ENCODE measurements around the gene ANKRD40. TPM values are rescaled to one million over a fixed set of nuclear protein-coding genes. Genes with fewer than 3 reads are reported as not detected.
A peak's percentile ranks its signal among the peaks of the same experiment; 100 is the strongest.

The ANKRD40 gene
- total RNA-seq, 2 donors from 2014 or later: 23.9 to 28.8 TPM

- intact Hi-C loops (cut with DNase I, micrococcal nuclease): no loop called here
- no peak for ATAC-seq
- DNase-seq: no peak
These were observed 28.6 kb downstream of the ANKRD40 start for GRCh38 chr17:50679008-50679544.

DNA sequence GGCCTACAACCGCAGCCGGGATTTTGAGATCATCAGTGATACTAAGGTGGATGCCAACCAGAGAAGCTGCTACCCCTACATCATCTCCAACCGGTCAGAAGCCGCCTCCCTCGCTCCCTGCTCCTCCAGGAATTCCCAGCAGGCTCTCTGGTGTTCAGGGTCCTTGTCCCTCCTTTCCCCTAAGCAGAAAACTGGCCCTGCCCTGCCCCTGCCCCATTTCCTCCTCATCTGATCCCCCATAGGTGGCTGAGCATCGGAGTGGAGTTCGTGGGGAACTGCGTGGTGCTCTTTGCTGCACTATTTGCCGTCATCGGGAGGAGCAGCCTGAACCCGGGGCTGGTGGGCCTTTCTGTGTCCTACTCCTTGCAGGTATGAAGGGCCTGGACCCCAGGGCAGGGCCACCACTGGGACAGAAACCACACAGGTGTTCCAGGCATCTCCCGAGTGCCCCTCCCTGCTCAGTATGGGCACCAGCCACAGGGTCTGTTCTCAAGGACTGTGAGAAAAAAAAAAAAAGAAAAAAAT lies 29.8 kb downstream of the ANKRD40 start:
- peak in 1 of 2 donors; percentile 4 for DNase-seq
- intact Hi-C loops (cut with DNase I, micrococcal nuclease): no loop called here
- no peak for ATAC-seq

DNA sequence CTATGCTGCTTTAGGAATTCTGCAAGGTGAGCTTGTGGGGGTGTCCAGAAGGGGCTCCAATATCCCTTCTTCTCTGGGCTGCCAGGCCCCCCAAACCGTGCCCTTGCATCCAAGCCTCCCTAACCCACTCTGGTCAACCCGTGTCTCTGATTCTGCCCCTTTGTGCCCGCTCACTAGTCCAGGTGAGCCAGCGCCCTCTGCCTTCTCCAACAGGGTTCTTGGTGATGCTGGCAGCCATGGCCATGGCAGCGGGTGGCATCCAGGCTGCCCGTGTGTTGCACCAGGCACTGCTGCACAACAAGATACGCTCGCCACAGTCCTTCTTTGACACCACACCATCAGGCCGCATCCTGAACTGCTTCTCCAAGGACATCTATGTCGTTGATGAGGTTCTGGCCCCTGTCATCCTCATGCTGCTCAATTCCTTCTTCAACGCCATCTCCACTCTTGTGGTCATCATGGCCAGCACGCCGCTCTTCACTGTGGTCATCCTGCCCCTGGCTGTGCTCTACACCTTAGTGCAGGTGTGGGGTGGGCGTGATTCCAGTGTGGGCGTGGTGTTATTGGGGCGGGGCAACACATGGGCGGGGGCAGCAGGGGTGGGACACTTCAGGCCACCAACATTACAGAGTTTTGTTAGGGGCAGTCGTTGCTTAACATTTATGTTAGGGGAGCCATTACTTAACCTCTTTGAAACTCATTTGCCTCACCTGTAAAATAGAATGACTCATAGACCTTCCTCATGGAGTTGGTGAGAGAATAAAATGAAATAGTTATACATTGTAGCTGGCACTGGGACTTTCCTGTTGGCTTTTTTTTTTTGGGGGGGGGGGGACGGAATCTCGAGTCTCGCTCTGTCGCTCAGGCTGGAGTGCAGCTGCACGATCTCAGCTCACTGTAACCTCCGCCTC lies 31.4 kb downstream of the ANKRD40 start:
- DNase-seq (peak in 1 of 2 donors; percentile 55), ATAC-seq (peak; percentile 35)
- intact Hi-C loops (cut with DNase I, micrococcal nuclease): no loop called here

DNA sequence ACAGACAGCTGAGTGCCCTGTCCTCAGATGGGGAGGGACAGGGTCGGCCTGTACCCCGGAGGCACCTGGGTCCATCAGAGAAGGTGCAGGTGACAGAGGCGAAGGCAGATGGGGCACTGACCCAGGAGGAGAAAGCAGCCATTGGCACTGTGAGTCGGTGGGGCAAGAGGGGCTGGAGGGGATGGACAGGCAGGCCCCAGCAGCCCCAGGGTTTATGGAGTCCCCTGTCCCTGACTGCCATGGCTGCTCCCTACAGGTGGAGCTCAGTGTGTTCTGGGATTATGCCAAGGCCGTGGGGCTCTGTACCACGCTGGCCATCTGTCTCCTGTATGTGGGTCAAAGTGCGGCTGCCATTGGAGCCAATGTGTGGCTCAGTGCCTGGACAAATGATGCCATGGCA lies 32.1 kb downstream of the ANKRD40 start:
- peak; percentile 80 to 86 for DNase-seq
- intact Hi-C loops (cut with DNase I, micrococcal nuclease): no loop called here
- peak; percentile 83 for ATAC-seq

DNA sequence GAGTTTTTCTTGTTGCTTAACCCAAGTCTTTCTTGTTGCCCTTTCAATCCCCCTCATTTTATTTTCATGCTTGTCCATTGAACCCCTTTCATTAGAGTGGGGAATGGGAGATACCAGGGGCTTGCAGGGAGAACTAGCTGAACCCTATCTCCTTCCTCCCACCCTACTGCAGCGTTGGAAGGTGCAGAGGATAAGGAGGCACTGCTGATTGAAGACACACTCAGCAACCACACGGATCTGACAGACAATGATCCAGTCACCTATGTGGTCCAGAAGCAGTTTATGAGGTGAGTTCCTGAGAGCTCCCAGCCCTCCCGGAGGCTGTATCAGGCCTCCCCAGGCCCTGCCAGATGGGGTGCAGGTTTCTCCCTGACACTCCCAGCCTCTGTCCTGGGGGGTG lies 32.5 kb downstream of the ANKRD40 start:
- intact Hi-C loops (cut with DNase I, micrococcal nuclease): no loop called here
- ATAC-seq (peak; percentile 19), DNase-seq (no peak)

DNA sequence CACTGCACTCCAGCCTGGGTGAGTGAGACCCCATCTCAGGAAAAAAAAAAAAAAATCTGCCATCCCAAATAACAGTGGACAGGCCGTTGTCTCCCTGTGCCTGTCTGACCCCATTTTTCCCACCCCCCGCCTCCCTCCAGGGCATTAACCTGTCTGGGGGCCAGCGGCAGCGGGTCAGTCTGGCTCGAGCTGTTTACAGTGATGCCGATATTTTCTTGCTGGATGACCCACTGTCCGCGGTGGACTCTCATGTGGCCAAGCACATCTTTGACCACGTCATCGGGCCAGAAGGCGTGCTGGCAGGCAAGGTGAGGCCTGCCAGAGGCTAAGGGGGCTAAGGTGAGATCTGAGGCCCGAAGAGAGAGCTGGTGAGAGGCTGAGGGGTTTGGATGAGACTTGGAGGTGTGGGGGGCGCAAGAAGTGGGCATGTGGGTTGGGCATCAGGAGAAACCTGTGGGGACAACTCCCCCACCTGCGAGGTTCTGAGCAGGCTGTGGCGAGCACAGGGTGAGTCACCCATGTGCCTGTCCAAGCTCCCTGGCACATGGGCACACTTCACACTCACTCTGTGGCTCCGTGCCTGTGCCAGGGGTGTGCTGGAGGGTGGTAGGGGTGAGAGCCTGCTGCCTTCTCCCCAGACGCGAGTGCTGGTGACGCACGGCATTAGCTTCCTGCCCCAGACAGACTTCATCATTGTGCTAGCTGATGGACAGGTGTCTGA lies 34.7 kb downstream of the ANKRD40 start:
- peak in 1 of 2 donors; percentile 3 for DNase-seq
- intact Hi-C loops (cut with DNase I, micrococcal nuclease): no loop called here
- no peak for ATAC-seq

DNA sequence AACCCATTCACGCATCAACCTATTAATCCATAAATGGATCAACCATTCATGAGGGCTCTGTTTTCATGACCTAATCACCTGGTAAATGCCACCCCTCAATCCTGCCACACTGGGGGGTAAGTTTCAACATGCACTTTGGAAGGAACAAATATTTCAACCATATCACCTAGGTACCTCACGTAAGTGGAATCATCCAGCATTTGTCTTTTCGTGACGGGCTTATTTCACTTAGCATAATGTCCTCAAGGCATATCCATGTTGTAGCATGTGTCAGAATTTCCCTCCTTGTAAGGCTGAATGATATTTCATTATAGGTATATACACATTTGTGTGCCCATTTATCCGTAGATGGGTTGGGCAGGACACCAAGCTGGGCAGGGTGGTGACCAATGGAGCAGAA lies 35.6 kb downstream of the ANKRD40 start:
- intact Hi-C loops (cut with DNase I, micrococcal nuclease): no loop called here
- ATAC-seq (no peak), DNase-seq (no peak)

GRCh38 chr17:50668838-50669581 lies 38.7 kb downstream of the ANKRD40 start:
- intact Hi-C loops (cut with DNase I, micrococcal nuclease): no loop called here
- no peak for DNase-seq
- ATAC-seq: no peak

GRCh38 chr17:50668025-50668837 lies 39.5 kb downstream of the ANKRD40 start:
- peak; percentile 40 for ATAC-seq

GRCh38 chr17:50667259-50668024 lies 40.3 kb downstream of the ANKRD40 start:
- intact Hi-C loops (cut with DNase I, micrococcal nuclease): no loop called here
- ATAC-seq (peak; percentile 4), DNase-seq (no peak)

More at GRCh38 chr17:50668025-50668837, 39.5 kb downstream of the ANKRD40 start:
- intact Hi-C loops (cut with DNase I, micrococcal nuclease): no loop called here
- no peak for DNase-seq

DNA sequence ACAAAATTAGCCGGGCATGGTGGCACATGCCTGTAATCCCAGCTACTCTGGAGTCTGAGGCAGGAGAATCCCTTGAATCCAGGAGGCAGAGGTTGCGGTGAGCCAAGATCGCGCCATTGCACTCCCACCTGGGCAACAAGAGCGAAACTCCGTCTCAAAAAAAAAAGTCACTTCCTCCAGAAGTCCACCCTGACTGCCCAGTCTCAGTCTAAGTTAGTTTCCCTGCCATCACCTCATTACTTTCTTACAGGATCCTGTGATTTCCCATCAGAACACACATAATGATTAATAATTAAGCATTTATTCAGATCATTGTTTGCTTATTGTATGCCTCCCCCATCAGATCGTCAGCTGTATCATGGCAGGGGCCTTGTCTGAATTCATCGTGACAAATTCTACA lies 41.4 kb downstream of the ANKRD40 start:
- DNase-seq (no peak), ATAC-seq (no peak)
- intact Hi-C loops (cut with DNase I, micrococcal nuclease): no loop called here

- intact Hi-C loops (cut with DNase I, micrococcal nuclease): no loop called here
- DNase-seq (no peak), ATAC-seq (no peak)
These were observed 41.9 kb downstream of the ANKRD40 start for GRCh38 chr17:50665838-50666237.

DNA sequence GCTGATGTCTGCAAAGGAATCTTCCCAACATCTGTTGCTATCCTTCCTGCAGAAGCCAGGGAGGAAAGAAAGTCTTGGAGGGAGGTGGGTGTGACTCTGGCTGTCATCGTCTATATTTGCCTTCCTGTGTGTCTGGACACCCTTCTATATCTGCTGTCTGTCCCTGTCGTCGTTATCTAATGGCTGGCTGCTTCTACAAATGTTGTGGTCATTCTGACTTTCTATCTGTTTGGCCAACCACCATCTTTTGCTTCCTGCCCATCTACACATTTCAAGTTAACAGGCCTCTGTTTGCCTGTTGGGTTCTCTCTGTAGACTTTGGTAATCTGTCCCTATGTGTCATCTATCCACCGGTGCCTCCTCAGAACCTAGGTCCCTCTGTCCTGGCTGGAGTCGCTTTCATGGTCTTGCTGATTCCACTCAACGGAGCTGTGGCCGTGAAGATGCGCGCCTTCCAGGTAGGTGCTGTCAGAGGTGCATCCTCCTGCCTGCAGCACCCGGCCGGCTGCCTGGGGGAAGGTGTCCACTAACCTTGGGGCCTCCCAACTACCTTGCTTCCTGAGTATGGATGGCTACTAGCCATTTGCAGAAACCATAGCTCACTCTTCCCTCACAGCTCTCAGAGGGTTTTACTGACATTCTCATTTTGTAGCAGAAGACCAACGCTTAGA lies 42.8 kb downstream of the ANKRD40 start:
- DNase-seq (no peak), ATAC-seq (no peak)
- intact Hi-C loops (cut with DNase I, micrococcal nuclease): no loop called here

- no peak for DNase-seq
- no peak for ATAC-seq
- intact Hi-C loops (cut with DNase I, micrococcal nuclease): no loop called here
These were observed 43.8 kb downstream of the ANKRD40 start for GRCh38 chr17:50663812-50664374.

DNA sequence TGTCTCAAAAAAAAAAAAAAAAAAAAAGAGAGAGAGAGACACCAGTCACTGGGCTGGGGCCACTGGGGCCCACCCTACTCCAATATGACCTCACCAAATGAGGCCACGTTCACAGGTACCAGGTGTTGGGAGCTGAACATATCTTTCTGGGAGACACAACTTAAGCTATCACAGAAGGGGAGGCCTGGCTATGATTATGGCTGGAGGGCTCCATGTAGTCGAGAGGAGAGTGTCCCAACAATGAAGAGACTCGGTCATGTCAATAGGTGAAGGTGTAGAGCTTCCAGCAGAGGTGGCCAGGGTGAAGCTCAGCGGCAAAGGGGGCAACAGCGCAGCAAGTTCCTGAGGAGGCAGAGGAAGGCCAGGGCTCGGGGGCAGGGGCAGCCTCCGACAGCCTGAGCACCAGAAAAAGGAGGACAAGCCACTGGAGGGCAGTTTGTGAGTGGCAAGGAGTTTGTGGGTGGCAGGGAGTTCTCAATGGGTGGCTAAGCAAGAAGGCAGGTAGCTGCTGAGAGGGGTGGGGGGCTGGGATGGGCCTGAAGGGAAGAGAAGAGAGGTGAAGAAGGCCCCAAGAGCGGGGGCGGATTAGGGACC lies 45.0 kb downstream of the ANKRD40 start:
- no peak for ATAC-seq
- intact Hi-C loops (cut with DNase I, micrococcal nuclease): no loop called here

GRCh38 chr17:50661795-50662391 lies 45.8 kb downstream of the ANKRD40 start:
- intact Hi-C loops (cut with DNase I, micrococcal nuclease): no loop called here
- DNase-seq: peak; percentile 79 to 89
- peak; percentile 79 for ATAC-seq

More for the DNA sequence above, 45.0 kb downstream of the ANKRD40 start:
- no peak for DNase-seq

Data from left colon (tissue), 2 donors.